Measurements from ENCODE around the gene FCHSD2.
"Not testable (repeated sequence)": the region's sequence is repeated elsewhere in the genome, so short reads cannot be mapped to it uniquely, and the experiment has no call there.

DNA sequence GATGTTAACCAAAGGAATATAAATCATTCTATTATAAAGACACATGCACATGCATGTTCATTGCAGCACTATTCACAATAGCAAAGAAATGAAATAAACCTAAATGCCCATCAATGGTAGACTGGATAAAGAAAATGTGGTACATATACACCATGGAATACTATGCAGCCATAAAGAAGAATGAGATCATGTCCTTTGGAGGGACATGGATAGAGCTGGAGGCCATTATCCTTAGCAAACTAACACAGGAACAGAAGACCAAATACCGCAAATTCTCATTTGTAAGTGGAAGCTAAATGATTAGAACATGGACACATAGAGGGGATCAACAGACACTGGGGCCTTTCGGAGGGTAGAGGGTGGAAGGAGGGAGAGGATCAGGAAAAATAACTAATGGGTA is 283.9 kb downstream of the FCHSD2 start:
- TF ChIP-seq, protein P1, sequence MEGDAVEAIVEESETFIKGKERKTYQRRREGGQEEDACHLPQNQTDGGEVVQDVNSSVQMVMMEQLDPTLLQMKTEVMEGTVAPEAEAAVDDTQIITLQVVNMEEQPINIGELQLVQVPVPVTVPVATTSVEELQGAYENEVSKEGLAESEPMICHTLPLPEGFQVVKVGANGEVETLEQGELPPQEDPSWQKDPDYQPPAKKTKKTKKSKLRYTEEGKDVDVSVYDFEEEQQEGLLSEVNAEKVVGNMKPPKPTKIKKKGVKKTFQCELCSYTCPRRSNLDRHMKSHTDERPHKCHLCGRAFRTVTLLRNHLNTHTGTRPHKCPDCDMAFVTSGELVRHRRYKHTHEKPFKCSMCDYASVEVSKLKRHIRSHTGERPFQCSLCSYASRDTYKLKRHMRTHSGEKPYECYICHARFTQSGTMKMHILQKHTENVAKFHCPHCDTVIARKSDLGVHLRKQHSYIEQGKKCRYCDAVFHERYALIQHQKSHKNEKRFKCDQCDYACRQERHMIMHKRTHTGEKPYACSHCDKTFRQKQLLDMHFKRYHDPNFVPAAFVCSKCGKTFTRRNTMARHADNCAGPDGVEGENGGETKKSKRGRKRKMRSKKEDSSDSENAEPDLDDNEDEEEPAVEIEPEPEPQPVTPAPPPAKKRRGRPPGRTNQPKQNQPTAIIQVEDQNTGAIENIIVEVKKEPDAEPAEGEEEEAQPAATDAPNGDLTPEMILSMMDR (IDR thresholded peaks at IDR 0.05; ENCODE audit: extremely low read depth in 1 of 2, insufficient read depth in 1 of 2, low read depth in 1 of 2, low read length in 2 of 2) = not testable (repeated sequence)
- TF ChIP-seq MYC (IDR thresholded peaks at IDR 0.05; ENCODE audit: low read depth, low read length); POLR2AphosphoS5 (IDR thresholded peaks at IDR 0.05; ENCODE audit: insufficient read depth, low read depth, low read length); POLR2A (IDR thresholded peaks at IDR 0.05; ENCODE audit: low read depth, low read length); EZH2 (IDR thresholded peaks at IDR 0.05; ENCODE audit: borderline replicate concordance, low read depth, low read length, severe bottlenecking): not testable (repeated sequence)
- TF ChIP-seq, protein P2, sequence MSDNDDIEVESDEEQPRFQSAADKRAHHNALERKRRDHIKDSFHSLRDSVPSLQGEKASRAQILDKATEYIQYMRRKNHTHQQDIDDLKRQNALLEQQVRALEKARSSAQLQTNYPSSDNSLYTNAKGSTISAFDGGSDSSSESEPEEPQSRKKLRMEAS (IDR thresholded peaks at IDR 0.05; ENCODE audit: insufficient read depth, insufficient read length) = not testable (repeated sequence)

All from endothelial cell of umbilical vein (primary cell).